GM23248 (cell line): ENCODE measurements around the gene TMEM181. TPM values are rescaled to one million over a fixed set of nuclear protein-coding genes. Genes with fewer than 3 reads are reported as not detected.

ENCODE experiments used
- DNase-seq: peaks from one replicate; pipeline ENCODE4 v3.0.0-alpha.2; 2015
- H2AFZ ChIP-seq: fragments of 200-600 bp; sonication (generic); 2 replicates; pipeline ENCODE4 v1.6.1; 2016; ENCODE audit warnings: antibody characterized with exemption
- H3F3A ChIP-seq: fragments of 200-600 bp; sonication (generic); 2 replicates; pipeline ENCODE4 v1.6.1; 2016; ENCODE audit warnings: mild to moderate bottlenecking, antibody characterized with exemption, mixed run types; ENCODE audit not compliant: insufficient read depth
- H3K27ac ChIP-seq: fragments of 200-600 bp; sonication (generic); 2 replicates; pipeline ENCODE4 v1.5.1; 2016; ENCODE audit warnings: mild to moderate bottlenecking
- H3K27me3 ChIP-seq: fragments of 200-600 bp; sonication (generic); replicated peaks from 2 replicates; pipeline ENCODE4 v1.6.1; 2016; ENCODE audit warnings: mild to moderate bottlenecking; ENCODE audit not compliant: insufficient read depth
- H3K36me3 ChIP-seq: fragments of 200-600 bp; sonication (generic); 2 replicates; pipeline ENCODE4 v1.6.1; 2016; ENCODE audit warnings: low read depth, mild to moderate bottlenecking
- H3K4me1 ChIP-seq: fragments of 200-600 bp; sonication (generic); 2 replicates; pipeline ENCODE4 v1.6.1; 2016; ENCODE audit warnings: mild to moderate bottlenecking; ENCODE audit not compliant: insufficient read depth
- H3K4me2 ChIP-seq: fragments of 200-600 bp; sonication (generic); one replicate; pipeline ENCODE4 v1.6.1; 2016; ENCODE audit warnings: mild to moderate bottlenecking; ENCODE audit not compliant: unreplicated experiment
- H3K4me3 ChIP-seq: fragments of 200-600 bp; sonication (generic); 2 replicates; pipeline ENCODE4 v1.5.1; 2016; ENCODE audit warnings: mild to moderate bottlenecking
- H3K79me2 ChIP-seq: fragments of 200-600 bp; sonication (generic); 2 replicates; pipeline ENCODE4 v1.6.1; 2016; ENCODE audit warnings: mild to moderate bottlenecking; ENCODE audit not compliant: insufficient read depth
- H3K9ac ChIP-seq: fragments of 200-600 bp; sonication (generic); 2 replicates; pipeline ENCODE4 v1.6.1; 2016; ENCODE audit warnings: mild to moderate bottlenecking
- H3K9me2 ChIP-seq: fragments of 200-600 bp; sonication (generic); 2 replicates; pipeline ENCODE4 v1.6.1; 2016; ENCODE audit warnings: mixed run types, mild to moderate bottlenecking, moderate library complexity; ENCODE audit not compliant: insufficient read depth
- H3K9me3 ChIP-seq: fragments of 200-600 bp; sonication (generic); one replicate; pipeline ENCODE4 v1.6.1; 2017; ENCODE audit warnings: low read depth
- H4K20me1 ChIP-seq: fragments of 200-600 bp; sonication (generic); 2 replicates; pipeline ENCODE4 v1.6.0; 2016; ENCODE audit not compliant: insufficient read depth
- EZH2 ChIP-seq: fragments of 200-600 bp; sonication (generic); IDR thresholded peaks from 2 replicates; pipeline ENCODE4 v1.6.1; 2018; ENCODE audit warnings: antibody characterized with exemption, mild to moderate bottlenecking; ENCODE audit not compliant: insufficient read depth, poor library complexity, severe bottlenecking
- EZH2phosphoT487 ChIP-seq: fragments of 200-600 bp; sonication (generic); IDR thresholded peaks from 2 replicates; pipeline ENCODE4 v1.6.1; 2018; ENCODE audit warnings: antibody characterized with exemption, moderate library complexity, mild to moderate bottlenecking, low read depth; ENCODE audit not compliant: insufficient read depth
- WGBS, 2 experiments: methylation state at CpG; one replicate each; pipeline ENCODE4 v1.1.6; 2015 to 2017; ENCODE audit warnings: low lambda C conversion rate in 2 of 2, low coverage in 1 of 2; ENCODE audit errors: missing lambda C conversion rate in 2 of 2; 5-methylcytosine and 5-hydroxymethylcytosine counted together
- in situ Hi-C: fragments of 300-500 bp; cut with MboI; formaldehyde crosslinking; loops from 2 replicates; pipeline ENCODE4 v1.15.0; 2020
- polyA plus RNA-seq: library from polyadenylated mRNA; unstranded; fragments of >200 nt; fragmentation: Nextera tagmentation; extraction: Ambion mirVana; gene quantifications from 2 replicates; pipeline ENCODE4 v1.2.1, GENCODE V29; 2016
- total RNA-seq: library from RNA; depleted of rRNA; stranded (reverse); fragments of >200 nt; shearing (Covaris generic); gene quantifications from 2 replicates; pipeline ENCODE4 v1.2.3, GENCODE V29; 2014

The TMEM181 gene
- total and polyA plus RNA-seq, 2 experiments from 2014 or later = 30.7 to 52.6 TPM

DNA sequence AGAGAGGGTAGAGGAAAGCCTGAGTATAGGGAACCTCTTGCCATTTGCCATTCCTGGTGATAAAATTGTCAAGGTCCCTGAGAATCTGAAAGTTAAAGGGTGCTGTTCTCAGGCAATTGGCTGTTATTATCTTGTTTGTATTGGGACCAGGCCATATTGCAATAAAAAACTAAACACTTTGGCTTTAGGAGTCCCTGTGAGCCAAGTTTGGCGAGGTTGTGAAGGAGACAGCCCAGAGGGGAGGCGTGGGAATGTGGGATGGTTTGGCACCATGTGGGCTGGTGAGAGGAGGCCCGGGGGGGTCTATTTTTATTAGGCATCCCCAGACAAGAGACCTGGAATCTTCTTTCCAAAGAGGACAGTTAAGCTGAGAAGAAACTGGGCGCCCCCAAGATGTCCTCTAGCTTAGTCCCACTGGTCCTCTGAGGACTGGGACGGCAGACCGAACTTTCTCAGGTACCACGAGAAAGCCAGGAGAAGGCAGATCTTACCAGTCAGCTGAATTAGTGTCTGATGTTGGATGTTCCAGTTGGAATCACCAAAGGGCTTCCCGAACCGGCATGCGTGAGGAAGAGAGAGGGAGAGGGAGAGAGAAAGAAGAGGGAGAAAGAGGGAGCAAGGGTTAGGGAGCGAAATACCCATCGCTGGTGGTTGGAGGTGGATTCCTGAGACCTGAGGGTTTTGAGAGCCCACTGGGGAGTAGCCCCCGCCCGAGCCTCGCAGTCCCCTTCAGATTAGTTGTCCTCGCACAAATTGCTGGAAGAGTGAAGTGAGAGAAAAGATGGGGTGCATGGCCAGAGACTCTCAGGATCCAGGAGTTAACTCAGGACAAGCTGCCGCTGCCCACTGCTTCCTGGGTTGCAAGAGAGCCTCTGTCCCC, 60.3 kb downstream of the TMEM181 start:
- no peak overlapping the region for H3K4me3 ChIP-seq
- H4K20me1 ChIP-seq = no peaks in the 10 kb centered on the region
- H3K36me3 ChIP-seq = 0 out of 2 replicates have a peak, but pooled peaks cover under 1% of the 10 kb centered on the region
- H3F3A ChIP-seq = no peaks in the 10 kb centered on the region
- no peaks in the 10 kb centered on the region for H3K9me2 ChIP-seq
- H3K79me2 ChIP-seq = 0 out of 2 replicates have a peak, but pooled peaks cover 10% of the 10 kb centered on the region
- H3K9me3 ChIP-seq = no peaks in the 10 kb centered on the region
- 88 to 92% methylated on average over 17 of the region's 17 CpGs for WGBS, 2 experiments
- H2AFZ ChIP-seq = no peak overlapping the region
- H3K9ac ChIP-seq = no peak overlapping the region
- no peaks in the 10 kb centered on the region for H3K4me1 ChIP-seq
- no peak overlapping the region for H3K27ac ChIP-seq
- no peak overlapping the region for H3K4me2 ChIP-seq
- no peak for DNase-seq
- TF ChIP-seq EZH2 (no peak), EZH2phosphoT487 (no peak)
- H3K27me3 ChIP-seq = no peaks in the 10 kb centered on the region
- in situ Hi-C loops = no loop called here

- in situ Hi-C loops = no loop called here
Measured at GRCh38 chr6:158620963-158621693, 61.2 kb downstream of the TMEM181 start.

GRCh38 chr6:158621694-158622544, 62.0 kb downstream of the TMEM181 start:
- Histone ChIP-seq H3K9ac (no peak overlapping the region), H3K36me3 (no peaks in the 10 kb centered on the region), H3K4me2 (no peak overlapping the region), H2AFZ (no peak overlapping the region), H4K20me1 (no peaks in the 10 kb centered on the region), H3K4me3 (no peak overlapping the region), H3K9me3 (no peaks in the 10 kb centered on the region), H3K9me2 (no peaks in the 10 kb centered on the region), H3K27me3 (no peaks in the 10 kb centered on the region), H3F3A (no peaks in the 10 kb centered on the region), H3K79me2 (0 out of 2 replicates have a peak, but pooled peaks cover 9% of the 10 kb centered on the region), H3K27ac (no peak overlapping the region), H3K4me1 (no peaks in the 10 kb centered on the region)
- no peak for DNase-seq
- WGBS, 2 experiments = 87 to 91% methylated on average over 21 to 25 of the region's 25 CpGs
- TF ChIP-seq EZH2phosphoT487 (no peak), EZH2 (no peak)
- in situ Hi-C loops = no loop called here

More at GRCh38 chr6:158620963-158621693, 61.2 kb downstream of the TMEM181 start:
- Histone ChIP-seq H3K4me1 (no peaks in the 10 kb centered on the region), H3K36me3 (no peaks in the 10 kb centered on the region), H3K9ac (no peak overlapping the region), H3K27me3 (no peaks in the 10 kb centered on the region), H3K9me3 (no peaks in the 10 kb centered on the region), H4K20me1 (no peaks in the 10 kb centered on the region), H3K27ac (no peak overlapping the region), H3K79me2 (0 out of 2 replicates have a peak, but pooled peaks cover 10% of the 10 kb centered on the region), H3K9me2 (no peaks in the 10 kb centered on the region), H3K4me2 (no peak overlapping the region), H3F3A (no peaks in the 10 kb centered on the region), H3K4me3 (no peak overlapping the region), H2AFZ (no peak overlapping the region)
- no peak for TF ChIP-seq EZH2phosphoT487
- no peak for TF ChIP-seq EZH2
- WGBS, 2 experiments = 92 to 93% methylated on average over 12 to 13 of the region's 13 CpGs
- no peak for DNase-seq

GRCh38 chr6:158622545-158623190, 62.8 kb downstream of the TMEM181 start:
- H3K36me3 ChIP-seq = no peaks in the 10 kb centered on the region

More at GRCh38 chr6:158622545-158623190, 62.8 kb downstream of the TMEM181 start:
- H4K20me1 ChIP-seq = no peaks in the 10 kb centered on the region
- no peak overlapping the region for H3K4me2 ChIP-seq
- no peaks in the 10 kb centered on the region for H3K9me3 ChIP-seq
- H3K27ac ChIP-seq = no peak overlapping the region
- no peaks in the 10 kb centered on the region for H3K9me2 ChIP-seq
- H3F3A ChIP-seq = no peaks in the 10 kb centered on the region
- 70 to 75% methylated on average over 10 of the region's 10 CpGs for WGBS, 2 experiments
- no peaks in the 10 kb centered on the region for H3K4me1 ChIP-seq
- 0 out of 2 replicates have a peak, but pooled peaks cover 2% of the 10 kb centered on the region for H3K79me2 ChIP-seq
- TF ChIP-seq EZH2phosphoT487 (no peak), EZH2 (no peak)
- H3K9ac ChIP-seq = no peak overlapping the region
- in situ Hi-C loops = no loop called here
- H3K27me3 ChIP-seq = no peaks in the 10 kb centered on the region
- H3K4me3 ChIP-seq = no peak overlapping the region
- no peak for DNase-seq
- H2AFZ ChIP-seq = no peak overlapping the region
